Measurements from ENCODE around the gene CD40.

CD40 gene

DNA sequence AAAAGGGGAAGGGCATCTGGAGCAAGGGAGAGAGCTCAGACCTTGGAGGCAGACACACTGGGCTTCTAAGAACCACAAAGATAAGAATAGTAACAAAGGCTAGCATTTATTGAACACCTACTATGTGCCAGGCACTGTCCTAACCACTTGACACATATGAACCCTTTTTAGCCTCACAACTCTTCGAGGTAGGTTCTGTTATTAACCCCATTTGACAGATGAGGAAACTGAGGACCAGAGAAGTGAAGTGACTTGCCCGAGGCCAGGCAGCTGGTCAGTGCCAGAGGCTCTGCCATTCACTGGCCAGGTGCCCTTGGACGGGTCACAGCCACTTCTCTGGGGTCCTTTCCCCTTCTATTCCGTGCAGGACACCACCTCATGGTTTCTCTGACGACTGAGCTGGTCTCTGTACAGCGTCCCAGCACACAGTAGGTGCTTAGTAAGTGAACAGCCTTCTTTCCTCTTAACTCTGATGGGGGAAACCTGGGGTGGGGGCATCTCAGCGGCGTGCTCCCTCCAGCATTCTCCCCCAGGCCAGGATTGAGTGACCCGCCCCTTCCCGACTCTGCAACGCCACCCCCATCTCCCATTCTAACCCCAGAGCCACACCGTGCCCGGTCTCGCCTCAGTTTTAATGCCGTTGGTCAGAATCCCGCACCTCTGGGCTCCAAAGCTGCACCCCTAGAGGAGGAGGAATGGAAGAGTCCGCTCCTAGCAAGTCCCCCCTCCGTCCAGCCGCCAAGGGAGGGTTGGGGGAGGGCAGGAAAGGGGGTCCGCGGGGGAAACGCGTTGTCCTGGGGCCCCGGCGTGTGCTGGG lies 55.7 kb downstream of the CD40 start:
- no peak for DNase-seq (ENCODE audit: low spot score)

DNA sequence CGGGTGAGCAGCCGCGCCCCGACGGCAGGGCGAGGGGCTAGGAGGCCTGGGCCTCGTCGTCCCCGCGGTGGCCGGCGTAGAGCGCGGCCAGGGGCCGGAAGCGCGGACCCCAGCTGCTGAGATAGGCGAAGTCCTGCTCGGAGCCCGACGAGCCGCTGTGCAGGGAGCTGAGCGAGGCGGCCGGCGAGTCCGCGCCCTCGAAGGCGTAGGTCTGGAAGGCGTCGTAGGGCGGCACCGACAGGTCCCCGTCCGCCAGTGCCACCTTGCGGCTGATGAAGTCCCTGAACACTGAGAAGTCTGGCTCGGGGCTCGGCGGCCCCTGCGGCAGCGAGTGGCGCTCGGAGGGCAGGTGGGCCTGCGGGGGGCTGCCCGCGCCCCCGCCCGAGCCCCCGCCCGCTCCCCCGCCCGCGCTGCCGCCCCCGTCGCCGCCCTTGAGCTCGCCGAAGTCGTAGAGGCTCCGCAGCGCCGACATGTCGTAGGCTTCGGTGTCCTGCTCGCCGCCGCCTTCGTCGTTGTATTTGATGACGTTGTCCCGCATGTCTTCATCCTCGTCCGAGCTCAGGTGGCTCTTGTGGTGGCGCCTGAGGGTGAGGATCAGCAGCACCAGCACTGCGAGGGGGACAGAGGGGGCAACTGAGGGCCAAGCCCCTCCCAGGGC lies 56.5 kb downstream of the CD40 start:
- DNase-seq (ENCODE audit: low spot score), result peak; percentile 60

- DNase-seq (ENCODE audit: low spot score), result no peak
Observed at GRCh38 chr20:46175127-46175494, 57.0 kb downstream of the CD40 start.

GRCh38 chr20:46176739-46177378 lies 58.7 kb downstream of the CD40 start:
- DNase-seq (ENCODE audit: low spot score), result no peak

- no peak for DNase-seq (ENCODE audit: low spot score)
Observed at GRCh38 chr20:46177768-46178167, 59.7 kb downstream of the CD40 start.

DNA sequence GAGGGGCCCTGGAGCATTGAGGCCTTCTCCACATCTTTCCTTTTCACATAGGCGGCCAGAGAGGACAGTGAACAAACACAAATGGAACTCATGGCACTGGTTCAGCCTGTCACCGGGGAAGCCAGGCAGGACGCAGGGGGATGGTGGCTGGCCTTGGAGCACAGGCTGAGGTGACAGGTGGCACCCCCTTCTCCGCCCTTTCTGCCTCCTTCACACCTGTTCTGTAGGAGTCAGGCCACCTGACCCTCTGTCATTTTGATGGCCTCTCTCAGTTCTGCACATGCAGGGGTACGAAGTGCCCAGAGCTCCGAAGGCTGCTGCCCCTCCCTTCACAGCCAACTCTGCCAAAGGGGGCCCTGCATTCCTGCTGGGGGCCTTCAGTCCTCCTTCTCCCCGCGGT lies 60.8 kb downstream of the CD40 start:
- DNase-seq (ENCODE audit: low spot score), result no peak
